ENCODE measurements around the gene FLCN.

The FLCN gene

DNA sequence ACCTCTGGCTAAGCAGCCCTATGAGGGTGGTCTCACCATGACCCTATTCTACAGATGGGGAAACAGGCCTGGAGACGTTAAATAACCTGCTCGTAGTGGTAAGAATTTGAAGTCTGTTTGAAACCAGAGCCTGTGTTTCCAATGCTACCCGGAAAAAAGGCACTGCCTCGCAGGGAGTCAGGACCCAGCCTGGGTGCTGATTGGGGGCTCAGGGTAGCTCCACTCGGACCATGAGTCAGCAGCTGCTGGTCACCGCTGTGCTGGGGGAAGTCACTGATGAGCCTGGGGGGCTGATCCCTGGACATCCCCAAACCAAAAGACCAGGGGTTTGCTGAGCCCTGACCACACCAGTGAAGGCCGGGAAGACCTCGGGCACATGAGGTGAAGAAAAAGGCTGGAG is 21.4 kb downstream of the FLCN start:
- no peaks in the 10 kb centered on the region for H3K4me1 ChIP-seq (ENCODE audit: insufficient read depth, low read length)
- no peaks in the 10 kb centered on the region for H3K27me3 ChIP-seq (ENCODE audit: insufficient read depth, low read length)
- H3K4me3 ChIP-seq (ENCODE audit: low read length): no peak overlapping the region
- no peak overlapping the region for H2AFZ ChIP-seq (ENCODE audit: low read depth, low read length)
- H3K36me3 ChIP-seq (ENCODE audit: insufficient read depth, low read length): peaks cover 63% of the 10 kb centered on the region
- H3K9me3 ChIP-seq (ENCODE audit: low read length): no peaks in the 10 kb centered on the region

DNA sequence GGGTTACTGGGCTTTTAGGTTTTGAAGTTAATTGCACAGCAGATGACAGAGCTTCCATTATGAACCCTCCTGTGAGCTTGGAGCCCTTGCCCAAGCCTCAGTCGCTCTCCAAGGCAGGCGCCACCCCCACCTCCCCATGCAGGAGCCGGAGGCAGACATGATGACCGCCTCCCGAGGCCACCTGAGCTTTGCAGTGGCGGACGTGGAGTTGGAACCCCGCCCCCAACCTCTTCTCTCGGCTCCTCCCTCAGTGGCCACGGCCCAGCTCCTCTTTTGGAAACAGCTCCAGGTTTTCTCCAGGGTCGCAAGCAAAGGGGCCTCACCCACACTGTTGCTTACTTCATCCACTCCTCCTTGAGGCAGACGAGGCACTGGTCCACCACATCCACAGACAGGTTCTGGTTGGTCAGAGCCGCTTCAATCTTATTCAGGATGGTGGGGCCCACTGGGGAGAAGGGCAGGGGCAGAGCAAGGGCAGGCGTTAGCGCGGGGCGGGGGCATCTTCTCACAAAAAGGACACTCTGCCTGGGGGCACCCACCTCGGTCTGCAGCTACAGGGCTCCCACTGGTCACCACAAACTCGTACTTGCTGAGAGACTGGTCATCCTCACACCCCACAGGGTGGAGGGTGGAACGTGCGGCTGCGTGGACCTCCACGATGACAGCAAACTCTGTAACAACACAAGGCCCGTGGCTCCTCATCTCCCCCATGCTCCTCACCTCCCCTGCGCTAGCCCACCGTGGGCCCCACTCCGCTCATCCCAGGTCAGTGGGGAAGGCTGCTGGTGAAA is 22.1 kb downstream of the FLCN start:
- Histone ChIP-seq H3K4me1 (ENCODE audit: insufficient read depth, low read length) (no peaks in the 10 kb centered on the region), H2AFZ (ENCODE audit: low read depth, low read length) (no peak overlapping the region), H3K36me3 (ENCODE audit: insufficient read depth, low read length) (peaks cover 57% of the 10 kb centered on the region), H3K27me3 (ENCODE audit: insufficient read depth, low read length) (no peaks in the 10 kb centered on the region), H3K9me3 (ENCODE audit: low read length) (no peaks in the 10 kb centered on the region), H3K4me3 (ENCODE audit: low read length) (no peak overlapping the region)

DNA sequence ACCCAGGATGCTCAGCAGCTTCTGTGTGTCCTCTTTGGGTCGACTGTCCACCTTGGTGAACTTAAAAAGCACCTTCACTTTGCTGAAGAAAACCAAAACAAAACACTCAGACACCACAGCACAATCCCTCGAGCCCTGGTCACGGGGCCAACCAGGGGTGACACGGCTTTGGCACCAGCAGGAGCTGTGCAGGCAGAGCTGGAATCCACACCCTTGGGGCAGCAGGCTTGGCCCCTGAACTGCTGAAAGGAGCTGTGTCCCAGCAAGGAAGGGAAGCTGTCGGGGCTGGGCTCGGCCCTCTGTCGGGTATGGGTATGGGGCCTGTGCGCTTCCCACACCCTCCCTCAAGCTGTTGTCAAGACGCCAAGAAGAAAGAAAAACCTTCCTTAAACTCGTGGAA is 23.2 kb downstream of the FLCN start:
- H3K27me3 ChIP-seq (ENCODE audit: insufficient read depth, low read length): no peaks in the 10 kb centered on the region
- H3K36me3 ChIP-seq (ENCODE audit: insufficient read depth, low read length): peaks cover 53% of the 10 kb centered on the region
- H3K9me3 ChIP-seq (ENCODE audit: low read length): no peaks in the 10 kb centered on the region
- H3K4me3 ChIP-seq (ENCODE audit: low read length): no peak overlapping the region
- no peak overlapping the region for H2AFZ ChIP-seq (ENCODE audit: low read depth, low read length)
- H3K4me1 ChIP-seq (ENCODE audit: insufficient read depth, low read length): no peaks in the 10 kb centered on the region

DNA sequence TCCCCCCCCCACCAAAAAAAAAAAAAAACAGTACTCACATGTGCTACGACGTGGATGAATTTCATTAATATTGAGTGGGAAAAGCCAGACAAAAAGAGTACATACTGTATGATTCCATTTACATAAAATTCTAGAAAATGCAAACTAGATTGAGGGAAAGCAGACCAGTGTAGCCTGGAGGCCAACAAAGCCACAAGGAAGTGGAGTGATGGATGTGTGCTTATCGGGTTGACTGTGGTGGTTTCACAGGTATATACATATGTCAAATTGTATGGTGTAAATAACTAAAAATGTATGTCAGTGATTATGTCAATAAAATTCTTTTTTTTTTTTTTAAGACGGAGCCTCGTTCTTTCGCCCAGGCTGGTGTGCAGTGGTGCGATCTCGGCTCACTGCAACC is 29.0 kb downstream of the FLCN start:
- H3K4me3 ChIP-seq (ENCODE audit: low read length): no peak overlapping the region
- H3K36me3 ChIP-seq (ENCODE audit: insufficient read depth, low read length): peaks cover 5% of the 10 kb centered on the region
- no peaks in the 10 kb centered on the region for H3K27me3 ChIP-seq (ENCODE audit: insufficient read depth, low read length)
- H3K4me1 ChIP-seq (ENCODE audit: insufficient read depth, low read length): no peaks in the 10 kb centered on the region
- no peak overlapping the region for H2AFZ ChIP-seq (ENCODE audit: low read depth, low read length)
- no peaks in the 10 kb centered on the region for H3K9me3 ChIP-seq (ENCODE audit: low read length)

DNA sequence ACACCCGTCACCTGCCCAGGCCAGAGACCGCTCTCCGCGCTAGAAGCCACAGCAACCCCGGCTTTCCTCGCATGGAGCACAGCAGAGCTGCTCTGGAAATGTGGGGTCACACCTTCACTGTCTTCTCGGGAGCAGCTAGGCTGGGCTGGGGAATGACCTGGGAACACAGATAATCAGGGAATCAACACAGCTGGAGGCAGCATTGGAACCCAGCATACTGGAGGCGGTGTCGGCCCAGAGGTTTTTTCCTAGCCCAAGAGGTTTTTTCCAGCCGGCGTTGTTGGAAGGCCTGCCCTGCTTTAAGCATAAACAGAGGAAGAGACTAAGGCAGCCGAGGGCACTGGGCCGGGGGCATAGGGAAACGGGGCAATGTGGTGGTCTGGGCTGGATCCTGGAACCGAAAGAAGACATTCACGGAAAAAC is 30.0 kb downstream of the FLCN start:
- H3K36me3 ChIP-seq (ENCODE audit: insufficient read depth, low read length): no peaks in the 10 kb centered on the region
- H3K4me1 ChIP-seq (ENCODE audit: insufficient read depth, low read length): no peaks in the 10 kb centered on the region
- H3K9me3 ChIP-seq (ENCODE audit: low read length): no peaks in the 10 kb centered on the region
- H2AFZ ChIP-seq (ENCODE audit: low read depth, low read length): no peak overlapping the region
- H3K27me3 ChIP-seq (ENCODE audit: insufficient read depth, low read length): no peaks in the 10 kb centered on the region
- H3K4me3 ChIP-seq (ENCODE audit: low read length): no peak overlapping the region

DNA sequence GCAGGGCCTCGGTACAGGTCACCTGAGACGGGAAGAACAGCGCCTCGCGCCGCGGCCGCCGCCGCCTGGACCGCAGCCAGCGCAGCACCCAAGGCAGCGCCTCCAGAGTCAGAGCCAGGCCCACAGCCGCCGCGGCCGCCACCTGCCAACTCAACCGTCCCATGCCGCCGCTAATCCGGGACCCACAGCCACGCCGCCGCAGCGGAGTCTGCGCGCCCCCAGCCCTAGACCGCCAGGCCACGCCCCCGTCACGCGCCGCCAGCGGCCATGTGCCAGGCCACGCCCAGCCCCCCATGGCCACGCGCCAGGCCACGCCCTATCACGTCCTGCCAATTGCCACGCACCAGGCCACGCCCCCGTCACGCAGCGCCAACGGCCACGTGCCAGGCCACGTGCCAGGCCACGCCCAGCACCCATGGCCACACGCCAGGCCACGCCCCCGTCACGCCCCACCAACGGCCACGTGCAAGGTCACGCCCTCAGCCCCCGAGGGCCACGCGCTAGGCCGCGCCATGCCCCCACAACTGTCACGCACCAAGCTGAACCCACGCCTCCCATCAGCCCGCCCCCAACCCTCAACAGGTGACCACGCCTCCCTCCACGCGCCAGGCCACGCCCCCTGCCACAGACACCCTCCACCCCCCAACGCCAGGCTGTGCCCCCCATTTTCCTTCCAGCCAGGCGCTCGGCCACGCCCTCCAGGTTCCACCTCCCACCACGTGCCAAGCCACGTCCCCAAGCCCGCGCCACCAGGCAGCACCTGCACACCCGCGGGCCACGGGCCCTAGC is 30.6 kb downstream of the FLCN start, which contains the start of gene PLD6:
Gene PLD6, minus strand, starts transcription at position 210 of the 789 bp plus-strand sequence. Its CDS starts 47 bp downstream, at position 163.
- Histone ChIP-seq H3K36me3 (ENCODE audit: insufficient read depth, low read length) (no peaks in the 10 kb centered on the region), H3K4me3 (ENCODE audit: low read length) (no peak within 1 kb of the TSS), H3K9me3 (ENCODE audit: low read length) (no peaks in the 10 kb centered on the region), H3K27me3 (ENCODE audit: insufficient read depth, low read length) (no peaks in the 10 kb centered on the region), H2AFZ (ENCODE audit: low read depth, low read length) (no peak within 1 kb of the TSS), H3K4me1 (ENCODE audit: insufficient read depth, low read length) (no peaks in the 10 kb centered on the region)

DNA sequence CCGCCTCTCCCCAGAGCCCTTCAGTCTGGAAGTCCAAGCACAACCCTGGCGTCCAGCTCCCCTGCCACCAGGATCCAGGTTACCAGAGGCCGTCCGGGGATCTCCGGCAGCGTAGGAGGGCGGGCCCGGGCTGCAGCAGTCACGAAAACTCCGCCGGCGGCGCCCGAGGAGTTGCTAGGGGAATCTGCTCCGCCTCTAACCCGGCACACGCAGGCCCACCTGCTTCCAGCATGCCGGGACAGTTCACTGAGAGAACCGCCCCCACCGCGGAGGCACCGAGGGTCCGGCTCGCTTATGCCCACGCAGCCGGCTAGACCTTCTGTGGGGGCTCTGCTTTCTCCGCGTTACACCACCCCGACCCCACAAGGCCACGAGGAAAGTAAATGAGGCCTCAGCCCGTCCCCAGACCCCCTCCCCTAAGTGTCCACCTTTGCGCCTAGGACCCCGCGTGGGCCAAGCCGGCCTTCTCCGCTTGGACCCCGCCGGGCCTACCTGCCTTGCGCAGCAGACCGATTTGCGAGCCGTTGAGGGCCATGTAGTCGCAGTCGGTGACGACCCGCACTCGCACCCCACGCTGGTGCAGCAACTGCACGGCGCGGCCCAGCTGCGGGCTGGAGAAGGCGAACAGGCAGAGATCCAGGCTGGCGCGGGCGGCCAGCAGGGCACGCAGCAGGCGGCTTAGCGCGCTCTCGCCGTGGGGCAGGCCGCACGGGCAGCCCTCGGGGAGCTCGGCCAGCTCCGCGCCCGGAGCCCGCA is 31.4 kb downstream of the FLCN start:
- Histone ChIP-seq H3K4me3 (ENCODE audit: low read length) (no peak overlapping the region), H2AFZ (ENCODE audit: low read depth, low read length) (no peak overlapping the region), H3K4me1 (ENCODE audit: insufficient read depth, low read length) (peaks cover 6% of the 10 kb centered on the region), H3K36me3 (ENCODE audit: insufficient read depth, low read length) (no peaks in the 10 kb centered on the region), H3K9me3 (ENCODE audit: low read length) (no peaks in the 10 kb centered on the region), H3K27me3 (ENCODE audit: insufficient read depth, low read length) (no peaks in the 10 kb centered on the region)

DNA sequence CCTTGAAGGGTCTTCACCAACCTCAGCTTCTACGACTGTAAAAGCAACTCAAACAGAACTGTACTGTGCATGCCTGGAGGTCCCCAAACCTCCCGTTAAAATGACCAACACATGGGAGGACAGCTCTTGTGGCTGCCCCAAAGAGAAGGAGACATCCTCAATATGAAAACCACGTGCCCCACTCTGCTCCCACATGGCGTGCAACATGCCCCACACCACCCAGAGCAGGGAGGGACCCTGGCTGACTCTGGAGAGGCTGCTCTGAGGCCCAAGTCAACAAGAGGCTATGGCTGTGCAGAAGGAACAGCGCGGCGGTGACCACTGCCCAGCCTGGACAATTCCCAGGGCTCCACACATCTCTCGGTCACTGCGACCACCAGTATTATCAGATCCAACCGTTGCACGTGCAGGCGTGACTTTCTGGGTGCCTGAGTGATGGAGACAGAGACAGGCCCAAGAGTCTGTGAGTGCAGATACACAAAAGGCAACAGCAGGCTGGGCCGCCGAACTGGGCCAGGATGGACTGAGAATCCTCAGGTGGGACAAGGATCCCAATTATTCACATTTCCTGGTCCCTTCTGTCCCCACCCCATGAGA is 32.2 kb downstream of the FLCN start:
- Histone ChIP-seq H3K36me3 (ENCODE audit: insufficient read depth, low read length) (no peaks in the 10 kb centered on the region), H3K9me3 (ENCODE audit: low read length) (no peaks in the 10 kb centered on the region), H3K4me3 (ENCODE audit: low read length) (no peak overlapping the region), H2AFZ (ENCODE audit: low read depth, low read length) (no peak overlapping the region), H3K27me3 (ENCODE audit: insufficient read depth, low read length) (no peaks in the 10 kb centered on the region), H3K4me1 (ENCODE audit: insufficient read depth, low read length) (peaks cover 13% of the 10 kb centered on the region)

DNA sequence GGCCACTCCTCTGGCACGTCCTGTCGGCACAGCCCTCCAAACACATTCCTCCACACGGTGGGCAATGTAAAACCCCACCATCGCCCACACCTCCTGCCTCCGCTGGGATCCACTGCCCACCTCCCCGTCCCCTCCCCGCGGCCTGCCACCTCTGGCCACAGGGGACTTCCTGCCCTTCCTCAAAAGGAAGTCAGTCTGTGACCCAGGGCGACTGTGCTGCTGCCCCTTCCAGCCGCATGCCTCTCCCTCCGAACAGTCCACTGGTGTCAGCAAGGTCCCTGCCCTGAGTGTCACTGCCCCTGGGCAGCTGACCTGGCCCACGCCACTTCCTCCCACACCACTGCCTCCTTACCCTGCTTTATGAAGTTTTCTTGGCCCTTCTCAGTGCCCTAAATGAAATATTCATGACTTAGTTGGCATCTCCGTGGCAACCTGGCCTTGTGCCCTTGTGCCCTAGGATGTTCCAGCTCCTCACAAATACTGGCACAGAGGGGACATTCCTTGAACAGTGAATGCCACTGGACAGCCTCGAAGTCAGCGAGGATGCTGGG is 32.9 kb downstream of the FLCN start:
- peaks cover 13% of the 10 kb centered on the region for H3K4me1 ChIP-seq (ENCODE audit: insufficient read depth, low read length)
- H3K27me3 ChIP-seq (ENCODE audit: insufficient read depth, low read length): no peaks in the 10 kb centered on the region
- H2AFZ ChIP-seq (ENCODE audit: low read depth, low read length): no peak overlapping the region
- no peaks in the 10 kb centered on the region for H3K36me3 ChIP-seq (ENCODE audit: insufficient read depth, low read length)
- H3K4me3 ChIP-seq (ENCODE audit: low read length): no peak overlapping the region
- no peaks in the 10 kb centered on the region for H3K9me3 ChIP-seq (ENCODE audit: low read length)

DNA sequence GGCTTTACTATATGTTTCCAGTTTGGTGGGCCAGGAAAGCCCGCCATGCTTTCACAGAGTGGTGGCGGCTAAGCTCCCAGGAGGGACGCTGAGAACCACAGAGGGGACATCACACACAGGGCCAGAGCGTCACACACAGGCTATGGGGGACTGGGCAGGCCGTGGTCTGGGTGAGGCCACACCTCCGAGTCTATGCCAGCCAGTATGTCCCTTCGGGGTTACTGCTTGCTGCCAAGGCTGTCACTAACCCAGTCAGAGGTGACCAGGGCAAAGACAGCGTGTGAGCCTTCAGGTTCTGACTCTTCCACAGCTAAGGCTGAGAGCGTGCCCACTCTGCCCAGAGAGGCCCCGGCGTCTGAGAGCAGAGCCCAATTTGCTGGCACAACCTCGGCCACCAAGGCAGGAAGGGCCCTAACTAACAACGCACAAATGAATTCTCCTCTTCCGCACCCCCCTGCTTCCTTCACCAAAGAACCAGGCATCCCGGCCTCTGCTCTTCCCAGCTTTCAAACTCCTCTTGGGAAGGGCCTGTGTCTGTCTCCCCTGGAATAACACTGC is 33.7 kb downstream of the FLCN start:
- H3K4me1 ChIP-seq (ENCODE audit: insufficient read depth, low read length): peaks cover 13% of the 10 kb centered on the region
- no peak overlapping the region for H2AFZ ChIP-seq (ENCODE audit: low read depth, low read length)
- no peaks in the 10 kb centered on the region for H3K36me3 ChIP-seq (ENCODE audit: insufficient read depth, low read length)
- H3K27me3 ChIP-seq (ENCODE audit: insufficient read depth, low read length): no peaks in the 10 kb centered on the region
- H3K4me3 ChIP-seq (ENCODE audit: low read length): no peak overlapping the region
- H3K9me3 ChIP-seq (ENCODE audit: low read length): no peaks in the 10 kb centered on the region

DNA sequence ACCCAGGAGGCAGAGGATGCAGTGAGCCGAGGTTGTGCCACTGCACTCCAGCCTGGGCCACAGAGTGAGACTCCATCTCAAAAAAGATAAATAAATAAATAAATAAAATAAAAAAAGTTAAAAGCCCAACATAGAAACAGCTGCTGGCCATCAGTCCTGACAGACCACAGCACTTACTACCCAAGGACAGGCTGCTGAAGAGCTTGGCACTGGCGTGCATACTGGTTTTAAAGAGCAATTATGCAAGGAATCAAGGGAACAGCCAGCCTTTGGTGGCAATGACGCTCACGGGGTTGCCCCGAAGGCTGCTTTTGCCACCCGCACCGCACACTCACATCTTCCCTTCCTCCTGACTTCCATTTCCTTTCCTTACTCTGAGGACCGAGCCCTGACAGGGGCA is 35.1 kb downstream of the FLCN start:
- Histone ChIP-seq H3K4me3 (ENCODE audit: low read length) (no peak overlapping the region), H3K27me3 (ENCODE audit: insufficient read depth, low read length) (no peaks in the 10 kb centered on the region), H2AFZ (ENCODE audit: low read depth, low read length) (no peak overlapping the region), H3K9me3 (ENCODE audit: low read length) (no peaks in the 10 kb centered on the region), H3K4me1 (ENCODE audit: insufficient read depth, low read length) (peaks cover 13% of the 10 kb centered on the region), H3K36me3 (ENCODE audit: insufficient read depth, low read length) (no peaks in the 10 kb centered on the region)

DNA sequence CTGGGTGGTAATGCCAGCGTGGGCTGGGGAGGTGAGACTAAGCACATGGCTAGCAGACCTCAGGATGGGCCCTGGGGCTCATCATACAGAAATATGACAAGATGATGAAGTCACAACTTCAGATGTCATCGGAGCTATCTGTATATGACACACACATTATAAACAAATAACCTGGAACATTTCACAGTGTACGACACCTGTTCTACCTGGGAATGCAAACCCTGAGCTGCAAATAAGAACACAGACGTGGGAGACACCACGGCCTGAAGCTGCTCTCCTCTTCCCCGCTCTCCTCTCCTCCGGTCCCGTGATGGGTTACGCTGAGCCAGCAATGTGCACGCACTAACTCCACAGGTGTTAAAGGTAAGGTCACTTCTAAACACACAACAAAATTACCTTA is 35.7 kb downstream of the FLCN start:
- Histone ChIP-seq H3K9me3 (ENCODE audit: low read length) (no peaks in the 10 kb centered on the region), H3K4me1 (ENCODE audit: insufficient read depth, low read length) (peaks cover 13% of the 10 kb centered on the region), H3K27me3 (ENCODE audit: insufficient read depth, low read length) (no peaks in the 10 kb centered on the region), H2AFZ (ENCODE audit: low read depth, low read length) (no peak overlapping the region), H3K36me3 (ENCODE audit: insufficient read depth, low read length) (no peaks in the 10 kb centered on the region), H3K4me3 (ENCODE audit: low read length) (no peak overlapping the region)

Measured in neuron (in vitro differentiated cells).